Stimulated activated CD8-positive, alpha-beta memory T cell treated with anti-CD3 and anti-CD28 coated beads, Interleukin-12 subunit alpha, Interleukin-12 subunit beta, amount 100 ng/mL, for 24 hours (primary cell): ENCODE measurements around the gene DUOX2.

Source experiments
- DNase-seq: peaks from one replicate; pipeline ENCODE4 v3.0.0-alpha.2; 2020; ENCODE audit errors: extremely low read depth

DUOX2 gene

DNA sequence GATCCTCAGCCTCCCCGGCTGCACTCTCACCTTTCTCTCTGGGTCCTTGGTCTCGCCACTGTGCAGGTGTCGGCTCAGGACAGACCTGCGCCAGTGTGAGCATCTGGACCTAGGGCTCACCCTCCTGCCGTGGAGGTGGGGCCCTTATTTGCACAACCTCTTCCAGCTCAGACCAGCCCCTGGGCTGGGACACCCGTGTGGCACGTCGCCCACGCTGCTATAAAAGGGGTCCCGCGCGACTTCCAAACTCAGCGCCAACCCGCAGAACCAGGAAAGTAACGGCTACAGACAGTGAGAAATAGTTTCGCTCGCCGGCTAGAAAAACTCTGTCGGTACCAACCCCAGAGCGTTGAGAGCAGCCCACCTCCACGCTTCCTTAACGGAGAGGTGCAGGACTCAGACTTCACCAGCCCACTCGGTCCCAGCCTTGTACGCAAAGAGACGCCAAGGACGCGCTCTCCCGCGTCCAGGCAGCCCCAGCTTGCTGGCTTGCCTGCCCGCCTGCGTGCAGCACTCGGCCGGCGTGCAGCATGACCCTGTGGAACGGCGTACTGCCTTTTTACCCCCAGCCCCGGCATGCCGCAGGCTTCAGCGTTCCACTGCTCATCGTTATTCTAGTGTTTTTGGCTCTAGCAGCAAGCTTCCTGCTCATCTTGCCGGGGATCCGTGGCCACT, at the start of gene DUOX2, which contains the start of gene DUOXA2:
Gene DUOX2, minus strand, starts transcription at position 97 of the 675 bp plus-strand sequence. CDS start 761 bp downstream, outside the sequence.
Gene DUOXA2, plus strand, starts transcription at position 251 of the 675 bp plus-strand sequence. Its CDS starts 280 bp downstream, at position 531.
- DNase-seq: no peak

DNA sequence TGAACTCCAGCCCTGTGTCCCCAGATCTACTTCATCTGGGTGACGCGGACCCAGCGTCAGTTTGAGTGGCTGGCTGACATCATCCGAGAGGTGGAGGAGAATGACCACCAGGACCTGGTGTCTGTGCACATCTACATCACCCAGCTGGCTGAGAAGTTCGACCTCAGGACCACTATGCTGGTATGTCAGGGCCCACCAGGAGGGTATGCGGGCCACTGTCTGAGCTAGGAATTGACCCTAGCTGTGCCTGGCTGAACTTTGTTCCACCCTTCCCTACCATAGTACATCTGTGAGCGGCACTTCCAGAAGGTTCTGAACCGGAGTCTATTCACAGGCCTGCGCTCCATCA, 49.5 kb upstream of the DUOX2 start:
- no peak for DNase-seq

DNA sequence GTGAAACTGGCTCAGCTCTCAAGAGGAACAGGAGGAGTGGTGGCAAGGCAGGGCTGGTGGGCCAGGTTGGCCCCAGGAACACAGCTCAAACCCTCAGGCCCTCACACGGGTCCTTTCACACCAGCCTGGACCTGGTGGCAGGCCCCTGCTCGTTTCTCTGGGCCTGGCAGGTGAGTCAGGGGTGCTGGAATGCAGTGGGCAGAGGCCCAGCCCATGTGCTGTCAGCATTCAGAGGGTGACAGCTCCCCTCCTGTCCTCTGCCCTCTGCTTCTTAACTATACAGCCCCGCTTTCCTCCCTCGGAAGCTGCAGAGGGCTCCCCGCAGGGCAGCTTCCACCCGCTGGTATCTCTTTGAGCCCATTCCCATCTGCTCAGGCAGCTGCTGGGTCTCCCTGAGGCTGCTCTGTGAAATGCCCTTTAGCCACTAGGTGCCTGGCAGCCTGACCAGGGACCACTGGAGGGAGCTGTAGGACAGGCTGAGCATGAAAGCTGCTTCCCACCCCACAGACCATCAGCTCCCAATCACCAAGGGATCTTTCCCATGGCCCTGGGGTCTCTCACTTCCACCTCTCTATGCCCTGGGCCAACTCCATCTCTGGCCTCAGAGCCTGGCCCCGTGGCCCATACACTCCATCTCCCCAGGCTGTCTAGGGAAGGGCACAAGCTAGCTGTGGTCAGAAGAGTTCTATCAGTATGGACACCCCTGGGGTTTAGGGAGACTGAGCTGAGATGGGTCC, 49.0 kb upstream of the DUOX2 start:
- no peak for DNase-seq

DNA sequence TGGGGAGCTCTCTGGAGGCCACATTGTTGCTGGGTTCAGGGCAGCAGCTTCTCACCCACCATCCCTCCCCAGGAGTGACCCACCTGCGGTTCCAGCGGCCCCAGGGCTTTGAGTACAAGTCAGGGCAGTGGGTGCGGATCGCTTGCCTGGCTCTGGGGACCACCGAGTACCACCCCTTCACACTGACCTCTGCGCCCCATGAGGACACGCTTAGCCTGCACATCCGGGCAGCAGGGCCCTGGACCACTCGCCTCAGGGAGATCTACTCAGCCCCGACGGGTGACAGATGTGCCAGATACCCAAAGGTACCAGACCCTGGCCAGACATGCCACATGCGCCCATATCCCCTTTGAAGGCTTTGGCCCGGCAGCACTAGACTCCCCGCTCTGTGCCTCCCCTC, 47.7 kb upstream of the DUOX2 start:
- DNase-seq: no peak

DNA sequence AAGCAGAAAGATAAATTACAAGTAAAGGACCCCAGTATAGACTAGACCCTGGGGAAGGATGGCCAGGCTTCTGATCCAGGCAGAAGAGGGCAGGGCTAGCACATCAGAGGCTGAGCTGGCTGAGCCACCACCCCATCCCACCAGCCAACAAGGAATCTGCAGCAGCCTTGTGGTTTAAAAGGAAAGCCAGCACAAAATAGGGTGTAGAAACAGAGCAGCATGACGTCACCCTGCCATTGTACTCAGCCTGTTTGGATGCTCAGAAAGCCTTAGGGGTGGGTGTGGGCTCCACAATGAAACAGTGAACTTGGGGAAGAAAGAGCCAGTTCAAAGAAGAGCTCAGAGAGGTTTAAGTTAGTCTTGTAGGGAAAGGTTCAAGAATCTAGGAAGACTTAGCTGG, 44.0 kb upstream of the DUOX2 start:
- no peak for DNase-seq

DNA sequence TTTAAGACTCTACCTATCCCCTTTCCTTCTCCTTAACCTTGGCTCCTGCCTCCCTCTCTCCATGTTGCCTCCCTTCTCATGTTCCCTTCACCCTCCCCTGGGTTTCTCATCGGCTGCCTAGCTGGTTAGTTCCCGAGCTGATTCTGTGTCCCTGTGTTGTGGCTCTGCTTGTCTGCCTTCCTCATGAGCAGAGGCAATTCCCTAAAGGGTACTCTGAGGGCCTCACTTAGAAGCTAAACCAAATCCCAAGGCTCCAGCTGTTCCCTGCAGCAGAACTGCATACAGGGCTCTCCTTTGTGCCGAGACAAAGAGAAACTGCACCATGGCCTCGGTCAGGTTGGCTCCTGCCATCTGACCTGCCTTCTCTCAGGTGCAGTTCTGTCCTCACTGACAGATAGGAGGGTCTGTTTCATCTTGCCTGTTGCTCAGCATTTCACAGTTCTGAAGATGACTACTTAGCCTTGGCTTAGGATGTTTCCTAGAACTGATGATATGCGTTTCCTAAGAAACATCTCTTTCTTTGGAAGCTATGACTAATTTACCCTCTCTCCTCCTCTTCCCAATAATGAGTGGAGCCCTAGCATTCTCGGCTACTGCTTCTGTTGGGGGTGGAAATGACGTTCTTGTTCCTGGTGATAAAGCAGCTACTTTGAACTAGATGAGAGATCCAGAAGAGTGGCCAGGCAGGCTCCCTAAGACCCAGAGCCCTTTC, 42.9 kb upstream of the DUOX2 start:
- DNase-seq: no peak

DNA sequence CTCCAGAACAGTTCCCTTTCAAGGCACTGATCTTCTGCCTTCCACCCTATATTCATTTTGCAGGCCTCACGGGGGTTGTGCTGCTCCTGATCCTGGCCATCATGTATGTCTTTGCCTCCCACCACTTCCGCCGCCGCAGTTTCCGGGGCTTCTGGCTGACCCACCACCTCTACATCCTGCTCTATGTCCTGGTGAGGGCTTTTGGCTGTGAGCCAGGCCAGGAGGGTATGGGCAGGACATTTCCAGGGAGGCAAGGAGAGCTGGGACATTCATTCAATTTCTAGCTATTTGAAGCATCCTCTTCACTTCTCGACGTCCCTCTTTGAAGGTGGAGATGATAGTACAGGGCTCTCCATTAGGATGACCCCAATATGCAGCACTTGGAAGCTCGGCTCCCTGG, 41.8 kb upstream of the DUOX2 start:
- no peak for DNase-seq

DNA sequence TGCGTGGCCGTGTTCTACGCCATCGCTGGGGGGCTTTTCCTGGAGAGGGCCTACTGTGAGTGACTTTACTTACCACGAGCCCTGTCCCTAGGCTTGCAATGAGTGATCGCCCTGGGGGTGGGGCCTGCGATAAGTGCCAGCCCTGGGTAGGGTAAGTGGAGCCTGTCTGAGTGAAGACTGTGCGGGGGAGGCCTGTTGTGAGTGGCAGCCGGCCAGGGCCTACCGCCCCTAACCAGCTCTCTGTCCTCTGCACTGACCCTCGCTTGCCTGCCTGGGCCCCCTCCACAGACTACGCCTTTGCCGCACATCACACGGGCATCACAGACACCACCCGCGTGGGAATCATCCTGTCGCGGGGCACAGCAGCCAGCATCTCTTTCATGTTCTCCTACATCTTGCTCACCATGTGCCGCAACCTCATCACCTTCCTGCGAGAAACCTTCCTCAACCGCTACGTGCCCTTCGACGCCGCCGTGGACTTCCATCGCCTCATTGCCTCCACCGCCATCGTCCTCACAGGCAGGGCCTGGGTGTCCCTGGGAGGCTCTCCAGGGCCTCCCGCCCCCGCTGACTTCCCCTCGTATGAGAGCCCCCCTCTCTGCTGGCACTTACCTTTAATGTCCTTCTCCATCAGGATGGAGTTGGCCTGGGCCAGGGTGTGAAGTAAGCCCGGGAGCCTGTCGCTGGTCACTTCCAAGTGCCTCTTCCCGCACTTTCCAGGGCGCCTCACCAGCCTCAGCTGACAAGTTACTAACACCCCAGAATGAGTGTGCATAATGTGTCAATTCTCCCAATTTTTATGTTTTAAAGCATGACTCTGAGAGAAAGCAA, 38.2 kb upstream of the DUOX2 start:
- DNase-seq: no peak

DNA sequence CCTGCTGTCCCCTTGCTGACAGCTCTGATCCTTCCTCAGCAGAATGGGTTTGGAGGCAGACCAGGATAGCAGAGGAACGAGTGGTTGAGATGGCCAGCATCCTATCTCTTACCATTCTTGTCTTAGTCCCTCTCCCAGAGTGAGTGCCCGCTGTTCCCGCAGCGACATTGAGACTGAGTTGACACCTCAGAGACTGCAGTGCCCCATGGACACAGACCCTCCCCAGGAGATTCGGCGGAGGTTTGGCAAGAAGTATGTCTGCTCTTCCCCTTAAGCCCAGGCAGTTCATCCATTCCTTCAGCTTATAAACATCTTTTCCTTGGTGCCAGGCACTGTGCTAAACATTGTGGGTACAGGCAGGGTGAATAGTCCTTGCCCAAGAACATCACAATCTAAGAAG, 37.0 kb upstream of the DUOX2 start:
- DNase-seq: no peak

DNA sequence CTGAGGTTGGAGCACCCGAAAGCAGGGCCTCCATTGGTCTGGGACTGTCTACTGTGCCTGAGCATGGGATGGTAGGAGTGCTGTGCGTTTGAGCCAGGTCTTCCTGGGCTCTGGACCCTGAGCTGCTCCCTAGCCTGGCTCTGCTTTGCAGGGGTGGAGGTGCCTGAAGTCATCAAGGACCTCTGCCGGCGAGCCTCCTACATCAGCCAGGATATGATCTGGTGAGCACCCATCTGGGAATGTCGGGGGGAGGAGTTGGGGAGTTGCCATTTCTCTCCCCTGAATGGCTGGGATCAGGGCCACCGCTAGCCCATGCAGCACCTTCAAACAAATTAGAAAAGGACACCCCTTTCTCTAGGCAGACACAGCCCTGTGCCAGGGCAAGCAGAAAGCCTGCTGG, 36.5 kb upstream of the DUOX2 start:
- DNase-seq: no peak

DNA sequence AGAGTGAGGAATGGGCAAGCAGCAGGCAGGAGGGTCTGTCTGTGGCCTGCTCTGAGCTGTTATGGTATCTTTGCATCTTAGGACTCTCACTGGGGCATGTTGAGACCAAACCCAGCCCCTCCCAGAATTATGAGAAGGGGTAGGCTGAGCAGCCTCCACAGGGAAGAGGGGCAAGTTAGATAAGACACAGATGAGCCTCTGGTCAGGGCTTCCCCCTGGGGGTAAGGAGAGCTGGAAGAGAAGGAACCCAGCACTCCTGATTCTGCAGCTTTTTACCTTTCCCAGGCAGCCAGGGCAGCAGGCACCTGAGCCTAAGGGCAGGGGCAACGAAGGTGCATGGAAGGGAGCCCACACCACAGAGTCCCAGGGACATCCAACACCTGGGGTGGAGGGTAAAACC, 35.1 kb upstream of the DUOX2 start:
- DNase-seq: no peak

DNA sequence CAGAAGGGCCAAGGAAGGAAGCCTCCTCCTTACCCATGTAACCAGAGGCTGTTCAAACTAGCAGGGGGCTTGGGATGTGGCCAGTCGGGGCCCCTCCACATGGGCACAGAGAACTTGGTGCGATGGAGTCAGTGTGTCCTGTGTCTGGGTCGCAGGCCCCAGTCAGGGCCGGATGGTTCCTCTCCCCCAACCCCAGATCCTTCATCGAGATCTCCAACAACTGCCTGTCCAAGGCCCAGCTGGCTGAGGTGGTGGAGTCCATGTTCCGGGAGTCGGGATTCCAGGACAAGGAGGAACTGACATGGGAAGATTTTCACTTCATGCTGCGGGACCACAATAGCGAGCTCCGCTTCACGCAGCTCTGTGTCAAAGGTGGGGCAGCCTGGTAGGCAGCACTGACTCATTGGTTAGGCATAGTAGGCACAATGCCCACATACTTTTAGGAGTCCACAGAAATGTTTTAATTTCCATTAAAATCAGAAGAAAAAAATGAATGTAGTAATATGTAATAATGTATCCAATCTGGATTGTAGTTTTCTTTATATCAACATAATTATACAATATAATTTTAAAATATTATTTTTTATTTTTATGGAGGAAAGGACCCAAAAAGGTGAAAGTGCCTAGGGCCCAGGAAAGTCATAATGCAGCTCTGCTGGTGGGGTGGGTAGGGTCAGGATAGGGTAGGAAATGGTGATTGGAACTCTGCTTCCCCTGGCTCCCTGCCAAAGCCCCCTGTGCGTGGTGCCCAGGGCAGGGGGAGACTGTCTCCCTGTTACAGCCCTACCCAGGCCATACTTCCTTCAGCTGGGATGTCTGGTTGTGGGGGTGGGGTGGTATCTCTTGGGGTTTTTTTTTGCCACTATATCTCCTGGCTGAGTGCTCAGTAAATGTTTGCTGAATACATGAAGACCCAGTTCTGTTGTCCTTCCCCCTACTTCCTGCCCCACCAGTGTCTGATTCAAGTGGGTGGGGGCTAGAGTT, 34.4 kb upstream of the DUOX2 start:
- DNase-seq: no peak

DNA sequence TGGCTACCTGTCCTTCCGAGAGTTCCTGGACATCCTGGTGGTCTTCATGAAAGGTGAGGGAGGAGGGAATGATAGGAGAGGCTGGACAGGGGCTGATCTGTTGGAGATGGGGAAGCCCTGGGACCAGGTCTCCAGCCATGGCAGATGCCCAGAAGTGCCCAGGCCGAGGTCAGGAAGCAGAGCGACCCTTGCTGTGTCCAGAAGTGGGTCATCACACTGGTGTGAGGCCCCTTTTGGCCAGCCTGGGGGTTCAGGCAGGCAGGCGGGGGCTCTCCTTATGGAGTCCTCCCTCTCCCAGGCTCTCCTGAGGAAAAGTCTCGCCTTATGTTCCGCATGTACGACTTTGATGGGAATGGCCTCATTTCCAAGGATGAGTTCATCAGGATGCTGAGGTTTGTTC, 33.6 kb upstream of the DUOX2 start:
- DNase-seq: no peak

DNA sequence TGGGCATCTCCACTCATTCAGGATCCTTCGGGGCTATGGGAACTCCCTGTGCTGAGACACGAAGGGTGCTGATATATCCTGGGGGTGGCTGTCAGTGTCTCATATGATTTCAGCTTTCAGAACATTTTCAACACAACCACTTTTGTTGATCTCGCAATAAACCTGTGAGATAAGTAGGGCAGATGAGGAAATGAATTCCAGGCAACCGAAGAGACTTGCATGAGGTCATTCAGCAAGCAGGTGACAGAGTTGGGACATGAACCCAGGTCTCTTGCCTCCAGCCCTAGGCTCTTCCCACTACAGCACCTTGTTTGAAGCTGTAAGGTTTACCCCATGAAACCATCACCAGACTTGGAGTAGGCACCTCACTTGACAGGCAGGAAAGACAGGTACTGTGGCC, 32.4 kb upstream of the DUOX2 start:
- no peak for DNase-seq

DNA sequence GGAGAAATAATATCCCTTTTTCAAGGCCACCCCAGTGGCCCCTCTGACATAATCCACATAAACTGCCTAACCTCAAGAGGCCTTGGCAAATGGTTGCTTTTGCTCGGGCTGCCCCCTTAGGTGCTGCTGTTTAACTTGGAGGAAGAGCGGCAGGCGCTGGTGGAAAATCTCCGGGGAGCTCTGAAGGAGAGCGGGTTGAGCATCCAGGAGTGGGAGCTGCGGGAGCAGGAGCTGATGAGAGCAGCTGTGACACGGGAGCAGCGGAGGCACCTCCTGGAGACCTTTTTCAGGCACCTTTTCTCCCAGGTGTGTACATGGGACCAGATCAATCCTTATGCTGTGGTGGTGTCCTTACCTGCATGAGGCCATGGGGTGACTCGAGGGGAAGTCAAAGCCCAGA, 30.8 kb upstream of the DUOX2 start:
- no peak for DNase-seq

DNA sequence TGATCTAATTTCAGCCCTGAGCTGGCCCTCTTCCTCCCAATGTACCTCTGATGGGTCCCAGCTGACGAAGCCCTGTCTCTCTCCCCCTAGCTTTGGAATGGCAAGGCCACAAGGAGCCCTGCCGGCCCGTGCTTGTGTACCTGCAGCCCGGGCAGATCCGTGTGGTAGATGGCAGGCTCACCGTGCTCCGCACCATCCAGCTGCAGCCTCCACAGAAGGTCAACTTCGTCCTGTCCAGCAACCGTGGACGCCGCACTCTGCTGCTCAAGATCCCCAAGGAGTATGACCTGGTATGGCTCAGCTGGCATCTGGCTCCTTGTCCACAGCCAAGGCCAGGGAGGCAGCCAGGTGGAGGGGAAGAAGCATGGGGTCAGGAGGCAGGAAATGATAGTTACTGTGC, 30.0 kb upstream of the DUOX2 start:
- no peak for DNase-seq

DNA sequence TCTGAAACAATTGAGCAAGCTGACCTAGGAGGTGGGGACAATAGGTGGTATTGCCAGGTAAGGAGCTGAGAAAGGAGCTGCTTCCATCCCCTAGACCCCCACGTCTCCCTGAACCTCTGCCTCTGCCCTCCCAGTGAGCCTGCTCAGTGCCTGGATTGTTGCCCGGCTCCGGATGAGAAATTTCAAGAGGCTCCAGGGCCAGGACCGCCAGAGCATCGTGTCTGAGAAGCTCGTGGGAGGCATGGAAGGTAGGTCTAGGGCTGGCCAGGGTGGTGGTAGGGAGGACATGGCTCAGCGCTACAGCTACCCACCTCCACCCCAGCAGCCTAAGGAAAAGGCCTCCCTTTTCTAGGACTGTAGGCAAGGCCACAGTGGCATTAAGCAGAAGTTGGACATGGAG, 29.1 kb upstream of the DUOX2 start:
- no peak for DNase-seq

DNA sequence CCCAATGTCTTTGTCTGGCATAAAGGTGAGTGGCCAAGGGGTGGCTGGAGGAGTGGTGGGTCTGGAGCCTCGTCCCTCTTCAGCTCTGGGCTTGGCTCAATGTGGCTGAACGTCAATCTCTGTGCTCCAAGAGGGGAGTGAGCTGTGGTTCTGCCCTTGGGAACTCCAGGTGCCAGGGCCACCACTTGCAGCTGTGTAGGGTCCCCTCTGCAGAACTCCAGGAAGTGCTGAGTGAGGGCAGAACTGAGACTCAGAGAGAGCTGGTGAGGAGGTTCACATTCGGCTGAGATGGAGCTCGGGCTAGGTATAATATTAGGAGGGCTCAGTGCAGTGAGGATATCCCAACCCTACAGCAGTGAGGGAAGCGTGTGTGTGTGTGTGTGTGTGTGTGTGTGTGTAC, 27.4 kb upstream of the DUOX2 start:
- DNase-seq: no peak

DNA sequence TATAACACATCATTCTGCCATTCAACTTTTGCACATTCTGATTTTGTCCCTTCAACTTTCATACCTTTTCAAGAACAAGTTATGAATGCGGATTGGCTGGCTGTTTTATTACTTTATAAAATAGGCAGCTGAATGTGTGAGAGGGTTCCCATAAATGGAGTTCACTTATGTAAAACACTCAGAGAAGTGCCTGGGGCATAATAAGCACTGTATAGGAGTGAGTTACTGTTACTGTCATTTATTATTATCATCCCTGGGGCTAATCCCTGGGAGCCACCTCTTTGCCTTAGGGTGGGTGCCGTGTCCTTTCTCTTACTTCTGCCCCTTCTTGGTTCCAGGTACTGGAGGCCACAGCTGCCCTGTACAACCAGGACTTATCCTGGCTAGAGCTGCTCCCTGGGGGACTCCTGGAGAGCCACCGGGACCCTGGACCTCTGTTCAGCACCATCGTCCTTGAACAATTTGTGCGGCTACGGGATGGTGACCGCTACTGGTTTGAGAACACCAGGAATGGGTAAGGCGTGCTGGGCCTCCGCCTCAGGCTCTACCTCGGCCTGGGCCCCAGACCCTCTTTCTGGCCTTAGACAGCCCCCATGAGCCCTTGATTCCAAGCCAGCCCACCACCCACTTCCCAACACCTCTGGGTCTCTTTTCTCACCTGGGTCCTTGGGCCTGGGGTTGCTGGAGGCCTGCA, 26.7 kb upstream of the DUOX2 start:
- no peak for DNase-seq

DNA sequence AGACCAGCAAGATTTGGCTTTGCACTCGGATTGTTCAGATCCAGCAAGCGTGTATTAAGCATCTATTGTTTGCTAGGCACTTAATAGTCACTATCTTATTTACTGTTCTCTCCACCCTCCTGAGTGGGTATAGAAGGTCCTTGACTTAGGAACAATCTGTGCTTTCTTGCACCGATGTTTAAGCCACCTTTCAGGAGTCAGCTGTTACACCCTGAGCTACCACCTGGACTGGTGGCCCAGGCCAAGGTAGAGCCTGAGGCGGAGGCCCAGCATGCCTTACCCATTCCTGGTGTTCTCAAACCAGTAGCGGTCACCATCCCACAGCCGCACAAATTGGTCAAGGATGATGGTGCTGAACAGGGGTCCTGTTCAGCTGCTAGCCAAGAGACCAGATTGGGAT, 25.8 kb upstream of the DUOX2 start:
- no peak for DNase-seq
